Posterior cingulate gyrus (tissue), 11 donors: Measurements from ENCODE around the gene METTL2B.
A peak's percentile ranks its signal among the peaks of the same experiment; 100 is the strongest.
"Not testable (repeated sequence)": the region's sequence is repeated elsewhere in the genome, so short reads cannot be mapped to it uniquely, and the experiment has no call there.

Experiments
- DNase-seq, 10 donors: peaks; one replicate each; pipeline versions ENCODE4 v3.0.0 to v3.0.0-alpha.2; 2020 to 2021; ENCODE audit warnings: mixed read lengths in 3 of 10
- intact Hi-C: fragments of 100-400 bp; cut with DNase I; formaldehyde crosslinking; loops from one replicate; pipeline ENCODE4 v1.15.1; 2023

METTL2B gene

GRCh38 chr7:128453836-128454804, 22.4 kb upstream of the METTL2B start:
- intact Hi-C loops = no loop called here
- peak; percentile 8 to 89 (median 47) for DNase-seq

- DNase-seq = no peak
- intact Hi-C loops = no loop called here
Observed at GRCh38 chr7:128454808-128455542, 21.6 kb upstream of the METTL2B start.

GRCh38 chr7:128455543-128456254, 20.8 kb upstream of the METTL2B start, which contains the start of gene HILPDA:
Gene HILPDA (plus strand): TSS chr7:128455878. CDS start chr7:128457269, 1,391 bp downstream.
- intact Hi-C loops = no loop called here
- peak; percentile 81 to 98 (median 88) for DNase-seq

GRCh38 chr7:128456255-128456725, 20.3 kb upstream of the METTL2B start:
- no peak for DNase-seq
- intact Hi-C loops = no loop called here

- DNase-seq = not testable (repeated sequence)
Observed at GRCh38 chr7:128457385-128457784, 19.2 kb upstream of the METTL2B start.

GRCh38 chr7:128458956-128459355, 17.6 kb upstream of the METTL2B start:
- intact Hi-C loops = loop anchor here (1.0 kb wide), 1 partner anchor 32 kb away; no protein-coding TSS in a partner anchor
- no peak for DNase-seq

More at GRCh38 chr7:128457385-128457784, 19.2 kb upstream of the METTL2B start:
- intact Hi-C loops = not testable (repeated sequence)

- peak in 6 of 10 donors; percentile 55 to 92 (median 58) for DNase-seq
- intact Hi-C loops = loop anchor here (1.0 kb wide), 1 partner anchor 32 kb away; no protein-coding TSS in a partner anchor
Observed at GRCh38 chr7:128459394-128459878, 17.1 kb upstream of the METTL2B start.

GRCh38 chr7:128462460-128462859, 14.1 kb upstream of the METTL2B start:
- DNase-seq = no peak

GRCh38 chr7:128463345-128463744, 13.2 kb upstream of the METTL2B start:
- intact Hi-C loops, DNase-seq: not testable (repeated sequence)

More at GRCh38 chr7:128462460-128462859, 14.1 kb upstream of the METTL2B start:
- intact Hi-C loops = no loop called here

- intact Hi-C loops, DNase-seq: not testable (repeated sequence)
Observed at GRCh38 chr7:128463933-128464332, 12.6 kb upstream of the METTL2B start.

GRCh38 chr7:128466871-128467270, 9.7 kb upstream of the METTL2B start:
- DNase-seq, intact Hi-C loops: not testable (repeated sequence)

- intact Hi-C loops = loop anchor here (5.0 kb wide), 1 partner anchor 405 kb away; no protein-coding TSS in a partner anchor
- DNase-seq = not testable (repeated sequence)
Observed at GRCh38 chr7:128477336-128477690, 765 bp downstream of the METTL2B start.

- DNase-seq = not testable (repeated sequence)
- intact Hi-C loops = loop anchor here (5.0 kb wide), 1 partner anchor 403 kb away; no protein-coding TSS in a partner anchor
Observed at GRCh38 chr7:128479082-128479481, 2.5 kb downstream of the METTL2B start.

GRCh38 chr7:128488134-128488533, 11.6 kb downstream of the METTL2B start:
- DNase-seq, intact Hi-C loops: not testable (repeated sequence)

GRCh38 chr7:128497405-128497804, 20.9 kb downstream of the METTL2B start:
- intact Hi-C loops = no loop called here
- no peak for DNase-seq

GRCh38 chr7:128505416-128505815, 28.9 kb downstream of the METTL2B start:
- intact Hi-C loops, DNase-seq: not testable (repeated sequence)

- intact Hi-C loops, DNase-seq: not testable (repeated sequence)
Observed at GRCh38 chr7:128506819-128507218, 30.3 kb downstream of the METTL2B start.

GRCh38 chr7:128507321-128507993, 30.9 kb downstream of the METTL2B start:
- intact Hi-C loops, DNase-seq: not testable (repeated sequence)

- DNase-seq, intact Hi-C loops: not testable (repeated sequence)
Observed at GRCh38 chr7:128511692-128512091, 35.1 kb downstream of the METTL2B start.
